PFSK-1 (cell line): ENCODE data around the gene ABI3BP.

ENCODE experiments used
- FOXP2 ChIP-seq: optimal IDR thresholded peaks from 2 replicates; pipeline ENCODE3; 2011; ENCODE audit warnings: borderline replicate concordance, control low read depth, inconsistent platforms; ENCODE audit not compliant: insufficient read depth; ENCODE audit errors: extremely low read length, extremely low read depth
- POLR2AphosphoS5 ChIP-seq: IDR thresholded peaks from 2 replicates; pipeline ENCODE4 v1.6.1; 2012; ENCODE audit warnings: low read depth, mild to moderate bottlenecking, control low read depth, low read length, moderate library complexity
- REST ChIP-seq, 2 experiments: IDR thresholded peaks; 2 replicates each; pipeline versions ENCODE4 v1.6.1 to v1.8.0; 2011 to 2012; ENCODE audit warnings: low read depth in 2 of 2, low read length in 2 of 2, control low read depth in 1 of 2, inconsistent platforms in 1 of 2, mild to moderate bottlenecking in 1 of 2, moderate library complexity in 1 of 2; ENCODE audit not compliant: insufficient read depth in 1 of 2
- SIN3A ChIP-seq: IDR thresholded peaks from 2 replicates; pipeline ENCODE4 v1.6.1; 2012; ENCODE audit warnings: mild to moderate bottlenecking, low read length, moderate library complexity, borderline replicate concordance; ENCODE audit not compliant: insufficient read depth
- TAF1 ChIP-seq: IDR thresholded peaks from 2 replicates; pipeline ENCODE4 v1.6.1; 2012; ENCODE audit warnings: low read length, control low read depth, borderline replicate concordance; ENCODE audit not compliant: insufficient read depth

The ABI3BP gene

GRCh38 chr3:100973594-100973993 is 19.6 kb downstream of the ABI3BP start:
- TF ChIP-seq TAF1 (no peak), REST (IDR thresholded peaks at IDR 0.05; ENCODE audit: insufficient read depth in 1 of 2, low read depth in 2 of 2, low read length in 2 of 2) (no peak), FOXP2 (no peak), POLR2AphosphoS5 (no peak), SIN3A (no peak)

GRCh38 chr3:100972867-100973266 is 20.4 kb downstream of the ABI3BP start:
- TF ChIP-seq POLR2AphosphoS5 (no peak), SIN3A (no peak), REST (IDR thresholded peaks at IDR 0.05; ENCODE audit: insufficient read depth in 1 of 2, low read depth in 2 of 2, low read length in 2 of 2) (no peak), TAF1 (no peak), FOXP2 (no peak)

- TF ChIP-seq REST (IDR thresholded peaks at IDR 0.05; ENCODE audit: insufficient read depth in 1 of 2, low read depth in 2 of 2, low read length in 2 of 2) (no peak), TAF1 (no peak), POLR2AphosphoS5 (no peak), SIN3A (no peak), FOXP2 (no peak)
These were observed 20.8 kb downstream of the ABI3BP start for GRCh38 chr3:100972301-100972844.

- TF ChIP-seq TAF1 (no peak), SIN3A (no peak), POLR2AphosphoS5 (no peak), FOXP2 (no peak), REST (IDR thresholded peaks at IDR 0.05; ENCODE audit: insufficient read depth in 1 of 2, low read depth in 2 of 2, low read length in 2 of 2) (no peak)
These were observed 21.4 kb downstream of the ABI3BP start for GRCh38 chr3:100971798-100972197.
